Left hindlimb (tissue), 1 donor: ENCODE results near the gene SOX12.
A peak's percentile ranks its signal among the peaks of the same experiment; 100 is the strongest.

ENCODE experiments used
- DNase-seq: peaks from one replicate; pipeline ENCODE4 v3.0.0-alpha.2; 2018

Gene SOX12

GRCh38 chr20:325045-325888 is at the start of gene SOX12:
Gene SOX12 (plus strand): TSS chr20:325552. CDS start chr20:325925, 373 bp downstream.
- DNase-seq = peak; percentile 97

- no peak for DNase-seq
Observed at GRCh38 chr20:275791-276190, 49.6 kb upstream of the SOX12 start.

- no peak for DNase-seq
Observed at GRCh38 chr20:276620-277495, 48.5 kb upstream of the SOX12 start.

- DNase-seq = no peak
Observed at GRCh38 chr20:277496-277781, 47.9 kb upstream of the SOX12 start.

- no peak for DNase-seq
Observed at GRCh38 chr20:278181-278580, 47.2 kb upstream of the SOX12 start.

- DNase-seq = peak; percentile 62
Observed at GRCh38 chr20:278607-279571, 46.5 kb upstream of the SOX12 start.

- no peak for DNase-seq
Observed at GRCh38 chr20:284172-284571, 41.2 kb upstream of the SOX12 start.

- no peak for DNase-seq
Observed at GRCh38 chr20:286508-286907, 38.8 kb upstream of the SOX12 start.

GRCh38 chr20:288956-289692 is 36.2 kb upstream of the SOX12 start:
- no peak for DNase-seq

- no peak for DNase-seq
Observed at GRCh38 chr20:289693-290083, 35.7 kb upstream of the SOX12 start.

- peak; percentile 93 for DNase-seq
Observed at GRCh38 chr20:290084-290831, 35.1 kb upstream of the SOX12 start, which contains the start of gene C20orf96. Gene C20orf96 (minus strand): TSS chr20:290750. CDS start chr20:290610, 140 bp downstream.

GRCh38 chr20:294602-295001 is 30.8 kb upstream of the SOX12 start:
- no peak for DNase-seq

- DNase-seq = no peak
Observed at GRCh38 chr20:295804-296203, 29.5 kb upstream of the SOX12 start.

GRCh38 chr20:297098-297924 is 28.0 kb upstream of the SOX12 start, which contains the start of gene ZCCHC3:
Gene ZCCHC3 (plus strand): TSS chr20:297570. CDS start chr20:297587, 17 bp downstream.
- DNase-seq = peak; percentile 93

GRCh38 chr20:297925-298775 is 27.2 kb upstream of the SOX12 start:
- peak; percentile 67 for DNase-seq

- DNase-seq = no peak
Observed at GRCh38 chr20:298776-299391, 26.5 kb upstream of the SOX12 start.

GRCh38 chr20:300345-300990 is 24.9 kb upstream of the SOX12 start:
- DNase-seq = no peak
